22Rv1 (cell line): ENCODE results near the gene GABRG3.

Source experiments
- ZFX ChIP-seq: fragments of 450-650 bp; IDR thresholded peaks from 2 replicates; pipeline ENCODE4 v1.6.1; 2017; ENCODE audit warnings: antibody characterized with exemption, borderline replicate concordance
- TF ChIP-seq, protein P1 (sequence below): fragments of 450-650 bp; IDR thresholded peaks from 2 replicates; pipeline ENCODE4 v1.5.1; 2017; ENCODE audit warnings: mild to moderate bottlenecking

DNA sequence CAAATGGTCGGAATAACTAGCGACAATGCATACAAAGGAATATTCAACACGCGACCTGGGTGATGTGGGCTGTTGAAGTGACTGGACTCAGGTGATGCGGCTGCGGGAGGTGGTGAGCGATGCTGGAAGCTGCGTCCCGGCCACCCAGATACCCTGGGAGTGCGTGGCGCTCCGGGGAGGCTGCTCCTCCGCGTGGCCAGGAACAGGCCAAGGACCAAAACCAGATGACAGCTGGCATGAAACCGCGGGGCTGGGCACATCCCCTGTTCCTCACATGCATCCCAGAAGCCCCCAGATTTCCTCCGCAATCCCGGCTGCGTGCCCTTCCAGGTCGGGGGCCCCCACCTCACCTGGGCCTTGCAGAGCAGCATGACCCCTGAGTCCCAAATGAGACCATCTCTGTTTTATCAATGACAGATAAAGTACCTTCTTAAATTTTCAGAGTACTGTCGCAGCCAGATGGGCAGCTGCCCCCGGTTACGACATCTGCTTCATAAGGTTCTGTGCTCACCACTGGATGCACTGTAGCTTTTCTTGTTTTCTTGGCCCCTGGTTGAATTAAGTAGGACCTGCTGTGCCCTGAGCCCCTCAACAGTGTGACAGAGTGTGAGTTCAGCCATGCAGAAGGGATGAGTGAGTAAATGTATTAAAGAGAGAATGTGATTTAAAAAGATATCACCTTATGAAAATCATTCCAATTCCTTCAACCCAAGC, 278.2 kb downstream of the GABRG3 start:
- TF ChIP-seq, protein P1, sequence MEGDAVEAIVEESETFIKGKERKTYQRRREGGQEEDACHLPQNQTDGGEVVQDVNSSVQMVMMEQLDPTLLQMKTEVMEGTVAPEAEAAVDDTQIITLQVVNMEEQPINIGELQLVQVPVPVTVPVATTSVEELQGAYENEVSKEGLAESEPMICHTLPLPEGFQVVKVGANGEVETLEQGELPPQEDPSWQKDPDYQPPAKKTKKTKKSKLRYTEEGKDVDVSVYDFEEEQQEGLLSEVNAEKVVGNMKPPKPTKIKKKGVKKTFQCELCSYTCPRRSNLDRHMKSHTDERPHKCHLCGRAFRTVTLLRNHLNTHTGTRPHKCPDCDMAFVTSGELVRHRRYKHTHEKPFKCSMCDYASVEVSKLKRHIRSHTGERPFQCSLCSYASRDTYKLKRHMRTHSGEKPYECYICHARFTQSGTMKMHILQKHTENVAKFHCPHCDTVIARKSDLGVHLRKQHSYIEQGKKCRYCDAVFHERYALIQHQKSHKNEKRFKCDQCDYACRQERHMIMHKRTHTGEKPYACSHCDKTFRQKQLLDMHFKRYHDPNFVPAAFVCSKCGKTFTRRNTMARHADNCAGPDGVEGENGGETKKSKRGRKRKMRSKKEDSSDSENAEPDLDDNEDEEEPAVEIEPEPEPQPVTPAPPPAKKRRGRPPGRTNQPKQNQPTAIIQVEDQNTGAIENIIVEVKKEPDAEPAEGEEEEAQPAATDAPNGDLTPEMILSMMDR: no peak
- TF ChIP-seq ZFX: no peak
